Hypothalamus (tissue), 51 donors: Measurements from ENCODE around the gene RNF19B.

ENCODE experiments used
- DNase-seq, 51 donors: peaks; one replicate each; lab custom pipeline; 2025; lab: John Stamatoyannopoulos, UW

RNF19B gene

DNA sequence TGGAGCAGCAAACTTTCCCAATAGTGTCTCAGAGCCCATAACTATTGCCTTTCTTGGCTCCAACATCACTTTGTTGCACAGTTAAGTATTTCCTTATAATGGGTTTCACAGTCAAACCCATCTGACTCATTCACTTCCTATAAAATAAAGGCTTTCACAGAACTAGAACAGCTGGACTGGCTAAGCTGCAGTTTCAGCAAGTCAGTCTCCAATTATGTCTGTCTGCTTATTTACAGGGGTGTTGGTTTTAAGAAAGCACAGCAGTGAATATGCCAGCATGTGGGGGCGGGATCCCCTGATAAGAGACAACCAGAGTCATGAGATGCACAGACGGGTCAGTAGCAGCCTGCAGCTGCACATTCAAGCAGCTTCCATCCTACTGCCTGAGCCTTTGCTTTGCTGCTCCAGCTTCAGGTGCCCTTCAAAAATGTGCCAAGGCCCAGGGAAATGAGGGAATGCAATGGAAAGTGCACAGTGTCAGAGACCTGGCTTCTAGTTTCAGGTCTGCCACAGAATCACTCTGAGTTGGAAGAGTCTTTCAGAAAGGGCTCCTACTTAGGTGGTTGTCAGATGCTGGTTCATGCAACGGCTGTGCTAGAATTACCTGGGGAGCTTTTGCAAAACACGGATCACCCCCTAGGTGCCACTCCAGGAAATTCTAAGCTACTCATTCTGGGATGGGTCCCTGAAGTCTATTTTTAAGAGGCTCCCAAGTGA is 24.8 kb downstream of the RNF19B start:
- DNase-seq: peak in 1 of 51 donors; percentile 22

DNA sequence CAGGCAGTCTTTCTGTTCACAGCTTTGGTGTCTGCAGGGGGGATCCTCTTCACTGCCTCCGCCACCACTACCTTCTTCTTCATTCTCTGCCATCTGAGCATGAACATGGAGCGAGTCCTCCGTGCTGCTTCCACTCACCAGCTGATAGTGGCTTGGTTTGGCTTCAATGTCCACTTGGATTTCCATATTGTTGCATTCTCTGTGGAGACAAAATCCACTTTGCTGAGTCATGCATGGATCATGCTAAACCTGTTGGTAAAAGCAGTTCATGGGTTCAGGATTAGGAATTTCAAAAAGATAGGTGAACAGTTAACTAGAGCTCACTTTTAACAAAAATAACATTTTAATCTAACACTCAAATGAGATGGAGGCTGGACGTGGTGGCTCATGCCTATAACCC is 27.5 kb downstream of the RNF19B start:
- DNase-seq: no peak

GRCh38 chr1:32934535-32934934 is 30.1 kb downstream of the RNF19B start:
- no peak for DNase-seq

DNA sequence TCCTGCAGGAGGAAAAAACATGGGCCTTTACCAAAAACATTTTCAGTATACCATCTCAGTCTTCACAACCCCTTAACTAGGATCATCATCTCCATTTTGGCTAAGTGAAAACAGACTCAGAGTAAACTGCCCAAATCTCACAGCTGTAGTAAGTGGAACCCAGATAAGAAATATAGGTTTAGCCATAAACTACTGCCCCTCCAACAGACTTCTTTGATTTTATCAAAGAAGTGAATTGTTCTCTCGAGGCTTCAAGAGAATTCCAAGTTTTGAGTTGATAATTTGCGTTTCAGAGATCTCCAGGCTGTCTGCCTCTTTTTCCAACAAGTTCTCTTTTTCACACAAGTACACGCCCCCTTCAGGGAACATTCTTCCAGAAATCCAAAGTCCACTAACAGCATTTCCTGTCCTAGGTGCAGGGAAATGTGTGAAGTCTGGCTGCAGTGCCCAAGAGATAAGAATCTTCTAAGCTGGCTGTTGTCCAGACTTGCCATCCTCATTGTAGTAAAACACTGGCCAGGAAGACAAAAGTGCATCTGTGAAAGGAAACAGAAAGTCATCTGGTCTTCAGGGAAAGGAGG is 30.8 kb downstream of the RNF19B start:
- DNase-seq: no peak

- DNase-seq: no peak
Measured at GRCh38 chr1:32931760-32932159, 32.8 kb downstream of the RNF19B start.

DNA sequence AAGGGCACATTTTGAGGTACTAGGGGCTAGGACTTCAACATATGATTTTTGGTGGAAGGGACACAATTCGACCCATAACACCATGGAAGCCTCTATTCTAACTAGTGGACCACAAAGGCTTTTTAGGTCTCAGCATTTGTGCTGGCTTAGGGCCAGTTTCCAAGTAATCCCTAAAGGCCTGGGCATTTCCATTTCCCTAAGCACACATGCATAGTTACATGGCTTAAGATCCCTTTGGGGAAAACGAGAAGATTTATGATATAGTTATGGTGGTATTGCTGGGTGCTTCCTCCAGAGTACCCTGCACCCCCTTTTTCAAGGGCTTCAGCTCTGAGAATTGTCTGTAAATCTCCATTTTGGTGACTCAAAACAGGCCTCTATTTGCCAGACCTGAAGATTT is 35.2 kb downstream of the RNF19B start:
- DNase-seq: no peak

DNA sequence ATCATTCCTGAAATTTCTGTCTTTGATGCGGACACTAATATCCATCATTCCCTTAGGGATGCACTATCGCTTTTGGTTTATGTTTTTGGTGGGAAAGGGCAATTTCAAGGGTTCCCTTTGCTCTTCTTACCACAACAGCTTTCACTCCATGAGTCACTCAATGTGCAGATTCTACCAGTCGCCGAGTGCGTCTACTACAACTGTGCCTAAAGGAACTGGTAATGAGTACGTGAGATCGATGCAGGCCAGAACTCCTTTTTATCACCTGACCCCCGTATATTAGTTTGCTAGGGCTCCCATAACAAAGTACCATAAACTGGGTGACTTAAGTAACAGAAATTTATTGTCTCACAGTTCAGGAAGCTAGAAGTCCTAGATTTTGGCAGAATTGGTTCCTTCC is 35.9 kb downstream of the RNF19B start:
- no peak for DNase-seq

DNA sequence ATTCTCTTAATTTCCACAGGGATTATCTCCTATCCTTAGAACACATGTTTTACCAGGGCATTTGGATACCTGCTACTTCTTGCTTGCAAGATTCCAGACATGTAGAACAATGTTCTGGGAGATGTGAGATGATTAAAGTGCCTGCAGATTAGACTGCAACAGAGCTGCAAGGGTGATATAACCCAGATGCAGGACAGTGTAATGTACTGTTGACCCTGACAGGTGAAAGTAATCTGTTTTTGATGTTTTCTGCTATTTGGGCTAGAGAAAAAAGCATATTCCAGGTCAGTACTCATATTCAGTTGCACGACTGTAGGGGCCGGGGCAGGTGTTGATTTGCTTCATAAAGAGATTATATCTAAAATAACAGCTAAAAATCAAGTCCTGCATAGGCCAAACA is 36.3 kb downstream of the RNF19B start:
- DNase-seq: no peak

DNA sequence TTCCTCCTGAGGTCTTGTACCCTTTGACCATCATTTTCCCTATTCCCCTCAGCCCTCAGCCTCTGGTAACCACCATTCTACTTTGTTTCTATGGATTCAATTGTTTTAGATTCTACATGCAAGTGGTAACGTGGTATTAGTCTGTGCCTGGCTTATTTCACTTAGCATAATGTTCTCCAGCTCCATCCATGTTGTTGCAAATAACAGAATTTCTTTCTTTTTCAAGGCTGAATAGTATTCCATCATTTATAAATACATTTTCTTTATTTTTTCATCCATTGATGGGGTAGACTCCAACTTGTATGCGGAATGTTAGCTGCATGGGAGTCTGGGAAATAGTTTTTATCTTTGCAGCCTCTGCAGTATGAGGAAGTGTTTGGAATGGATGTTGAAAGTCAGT is 37.2 kb downstream of the RNF19B start:
- DNase-seq: no peak

DNA sequence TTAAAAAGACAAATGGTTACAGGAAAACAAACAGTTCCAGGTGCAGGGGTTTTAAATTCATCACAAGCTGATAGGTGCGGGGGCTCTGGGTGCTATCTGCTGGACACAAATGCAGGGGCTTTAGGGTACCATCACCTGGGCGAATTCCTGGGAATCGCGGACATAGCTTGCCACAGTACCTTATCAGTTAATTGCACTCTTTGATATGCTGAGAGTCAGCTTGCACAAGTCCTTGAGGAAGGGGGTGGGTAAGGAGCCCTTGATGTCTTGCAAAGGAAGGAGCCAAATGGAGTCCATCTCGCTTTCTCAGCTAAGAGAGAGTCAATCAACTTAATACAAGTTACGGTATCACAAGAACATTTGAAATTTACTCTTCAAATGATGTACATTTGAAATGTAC is 38.0 kb downstream of the RNF19B start:
- no peak for DNase-seq

DNA sequence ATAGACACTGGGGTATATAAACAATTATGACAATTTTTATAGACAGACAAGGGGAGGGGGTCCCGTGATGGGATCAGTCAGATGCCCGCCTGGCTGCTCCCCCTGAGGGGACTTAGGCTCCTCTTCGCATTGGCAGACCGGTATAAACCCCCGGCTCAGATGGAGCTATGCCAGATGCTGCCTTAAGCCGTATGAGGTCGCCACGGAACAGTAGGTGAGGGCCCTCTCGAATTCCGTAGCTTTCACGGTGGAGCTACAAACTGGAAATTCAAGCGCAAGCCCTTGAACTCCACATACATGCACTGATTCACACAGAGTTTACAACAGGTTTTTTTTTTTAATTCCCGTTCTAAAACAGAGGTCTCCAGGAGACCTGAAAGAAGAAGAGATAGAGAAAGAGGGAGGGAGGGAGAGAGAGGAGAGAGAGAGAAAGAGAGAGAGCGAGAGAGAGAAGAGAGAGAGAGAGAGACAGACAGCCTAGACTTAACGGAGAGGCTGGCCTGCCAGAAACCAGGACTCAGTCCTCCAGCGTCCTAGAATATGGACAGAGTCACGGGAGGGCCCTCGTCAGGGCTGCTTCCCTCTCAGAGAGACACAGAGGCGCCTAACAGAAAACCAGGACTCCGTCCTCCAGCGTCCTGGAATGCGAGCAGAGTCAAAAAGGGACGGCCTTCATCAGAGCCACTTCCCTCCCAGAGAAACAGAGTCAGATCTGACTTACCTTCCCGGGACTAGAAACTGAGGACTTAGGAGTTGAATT is 39.0 kb downstream of the RNF19B start:
- DNase-seq: peak in 1 of 51 donors; percentile 5

GRCh38 chr1:32924881-32925344 is 39.7 kb downstream of the RNF19B start:
- peak in 5 of 51 donors; percentile 5 to 18 (median 12) for DNase-seq

GRCh38 chr1:32920833-32921232 is 43.8 kb downstream of the RNF19B start:
- peak in 2 of 51 donors; percentile 7 to 26 for DNase-seq

- DNase-seq: no peak
Measured at GRCh38 chr1:32919811-32920733, 44.5 kb downstream of the RNF19B start.

GRCh38 chr1:32918179-32918578 is 46.4 kb downstream of the RNF19B start:
- DNase-seq: no peak

DNA sequence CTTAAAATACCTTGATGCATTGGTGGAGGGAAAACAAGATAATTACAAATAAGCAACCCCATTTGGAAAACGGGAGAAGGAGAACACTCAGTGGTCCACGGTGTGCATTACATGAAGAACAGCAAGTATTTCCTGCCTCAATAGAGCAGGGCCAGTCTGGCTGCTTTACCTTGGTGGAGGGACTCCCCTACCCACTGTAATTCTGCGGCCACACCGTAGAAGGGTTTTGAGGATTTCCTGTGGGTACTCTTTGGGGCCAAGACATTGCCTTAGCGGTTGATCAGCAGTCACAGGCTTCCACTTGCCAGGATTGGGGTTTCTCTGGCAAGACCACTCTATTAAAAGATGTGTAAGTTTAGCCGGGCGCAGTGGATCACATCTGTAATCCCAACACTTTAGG is 47.1 kb downstream of the RNF19B start:
- no peak for DNase-seq

DNA sequence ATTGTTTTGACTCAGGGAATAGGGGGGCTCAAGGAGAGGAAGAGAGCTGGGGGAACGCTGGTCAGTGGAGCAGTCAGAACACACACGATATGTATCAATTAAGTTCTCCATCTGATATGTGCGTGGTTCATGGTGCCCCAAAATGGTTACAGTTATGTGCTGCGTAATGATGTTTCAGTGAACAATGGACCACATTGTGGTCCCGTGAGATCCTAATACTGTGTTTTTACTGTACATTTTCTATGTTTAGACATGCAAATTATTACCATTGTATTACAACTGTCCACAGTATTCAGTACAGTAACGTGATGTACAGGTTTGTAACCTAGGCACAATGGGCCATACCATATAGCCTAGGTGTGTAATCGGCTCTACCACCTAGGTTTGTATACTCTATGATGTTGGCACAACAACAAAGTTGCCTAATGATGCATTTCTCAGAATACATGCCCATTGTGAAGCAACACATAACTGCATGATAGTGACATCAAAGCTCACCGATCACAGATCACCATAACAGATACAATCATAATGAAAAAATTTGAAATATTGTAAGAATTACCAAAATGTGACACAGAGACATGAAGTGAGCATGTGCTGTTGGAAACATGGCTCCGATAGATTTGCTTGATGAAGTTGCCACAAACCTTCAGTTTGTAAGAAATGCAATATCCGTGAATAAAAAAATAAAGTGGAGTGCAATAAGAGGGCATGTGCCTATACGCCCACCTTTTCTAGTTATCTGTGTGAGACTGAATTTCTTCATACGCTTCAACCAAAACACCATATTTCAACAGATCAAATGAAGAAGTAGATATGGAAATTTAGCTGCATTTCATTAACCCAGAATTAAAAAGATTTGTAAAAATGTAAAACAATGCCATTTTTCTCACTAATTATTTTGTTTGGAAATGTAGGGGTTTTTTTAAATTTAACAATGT is 48.6 kb downstream of the RNF19B start:
- no peak for DNase-seq

DNA sequence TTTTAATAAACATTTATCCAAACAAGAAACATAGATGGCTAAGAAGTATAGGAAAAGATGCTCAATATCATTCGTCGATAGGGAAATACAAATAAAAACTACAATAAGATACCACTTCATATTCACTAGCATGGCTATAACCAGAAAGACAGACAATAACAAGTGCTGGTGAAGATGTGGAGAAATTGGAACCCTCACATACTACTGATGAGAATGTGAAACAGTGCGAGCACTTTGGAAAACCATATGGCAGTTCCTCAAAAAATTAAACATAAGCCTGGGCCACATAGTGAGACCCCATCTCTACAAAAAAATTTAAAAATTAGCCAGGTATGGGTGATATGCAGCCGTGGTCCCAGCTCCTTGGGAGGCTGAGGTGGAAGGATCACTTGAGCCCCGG is 54.3 kb downstream of the RNF19B start:
- DNase-seq: no peak

DNA sequence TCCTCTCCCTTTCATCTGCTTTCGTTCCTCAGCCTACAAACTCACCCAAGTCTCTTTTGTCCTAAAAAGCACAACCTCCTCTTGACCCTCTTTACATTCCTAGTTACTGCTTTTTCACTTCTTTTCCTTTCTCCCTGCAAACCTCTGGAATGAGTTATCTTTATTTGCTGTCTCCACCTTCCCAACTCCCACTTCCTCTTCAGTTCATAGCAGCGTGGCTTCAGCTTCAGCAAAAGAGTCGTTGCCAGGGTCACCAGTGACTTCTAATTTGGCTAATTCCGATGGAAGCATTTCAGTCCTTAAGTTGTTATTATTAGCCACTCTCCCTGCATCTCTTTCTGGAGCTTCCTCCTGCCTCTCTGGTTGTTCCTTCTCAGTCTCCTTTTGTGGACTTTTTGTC is 57.2 kb downstream of the RNF19B start:
- DNase-seq: no peak

- DNase-seq: no peak
Measured at GRCh38 chr1:32906654-32907053, 58.0 kb downstream of the RNF19B start.
